VCaP (cell line): ENCODE results near the gene MLLT3.

Experiments used
- H3K27ac ChIP-seq: fragments of 450-650 bp; 2 replicates; pipeline ENCODE4 v1.5.1; 2017
- TF ChIP-seq, protein P1 (sequence below): fragments of 450-650 bp; conservative IDR thresholded peaks from 2 replicates; pipeline ENCODE4 v1.5.1; 2017; ENCODE audit warnings: mild to moderate bottlenecking, moderate library complexity

The MLLT3 gene

DNA sequence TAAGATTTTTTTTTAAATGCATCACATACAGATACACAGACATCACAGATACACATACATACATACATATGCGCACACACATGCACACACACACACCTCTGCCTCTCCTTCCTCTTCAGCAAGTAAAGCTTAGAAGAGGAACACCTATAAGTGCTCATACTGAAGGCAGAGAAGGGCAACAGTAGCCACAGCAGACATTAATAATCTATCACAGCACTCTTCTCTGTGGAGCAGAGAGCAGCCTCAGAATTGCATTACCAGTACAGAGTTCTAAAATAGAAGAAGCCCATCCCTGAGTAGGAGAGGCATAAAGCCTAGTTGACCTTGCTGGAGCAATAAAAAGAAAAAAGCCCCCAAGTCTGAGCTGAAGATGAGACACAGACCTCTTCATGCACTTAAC, 110.6 kb downstream of the MLLT3 start:
- TF ChIP-seq, protein P1, sequence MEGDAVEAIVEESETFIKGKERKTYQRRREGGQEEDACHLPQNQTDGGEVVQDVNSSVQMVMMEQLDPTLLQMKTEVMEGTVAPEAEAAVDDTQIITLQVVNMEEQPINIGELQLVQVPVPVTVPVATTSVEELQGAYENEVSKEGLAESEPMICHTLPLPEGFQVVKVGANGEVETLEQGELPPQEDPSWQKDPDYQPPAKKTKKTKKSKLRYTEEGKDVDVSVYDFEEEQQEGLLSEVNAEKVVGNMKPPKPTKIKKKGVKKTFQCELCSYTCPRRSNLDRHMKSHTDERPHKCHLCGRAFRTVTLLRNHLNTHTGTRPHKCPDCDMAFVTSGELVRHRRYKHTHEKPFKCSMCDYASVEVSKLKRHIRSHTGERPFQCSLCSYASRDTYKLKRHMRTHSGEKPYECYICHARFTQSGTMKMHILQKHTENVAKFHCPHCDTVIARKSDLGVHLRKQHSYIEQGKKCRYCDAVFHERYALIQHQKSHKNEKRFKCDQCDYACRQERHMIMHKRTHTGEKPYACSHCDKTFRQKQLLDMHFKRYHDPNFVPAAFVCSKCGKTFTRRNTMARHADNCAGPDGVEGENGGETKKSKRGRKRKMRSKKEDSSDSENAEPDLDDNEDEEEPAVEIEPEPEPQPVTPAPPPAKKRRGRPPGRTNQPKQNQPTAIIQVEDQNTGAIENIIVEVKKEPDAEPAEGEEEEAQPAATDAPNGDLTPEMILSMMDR = no peak
- H3K27ac ChIP-seq = no peak overlapping the region; the same call in 1 of the 2 replicates

DNA sequence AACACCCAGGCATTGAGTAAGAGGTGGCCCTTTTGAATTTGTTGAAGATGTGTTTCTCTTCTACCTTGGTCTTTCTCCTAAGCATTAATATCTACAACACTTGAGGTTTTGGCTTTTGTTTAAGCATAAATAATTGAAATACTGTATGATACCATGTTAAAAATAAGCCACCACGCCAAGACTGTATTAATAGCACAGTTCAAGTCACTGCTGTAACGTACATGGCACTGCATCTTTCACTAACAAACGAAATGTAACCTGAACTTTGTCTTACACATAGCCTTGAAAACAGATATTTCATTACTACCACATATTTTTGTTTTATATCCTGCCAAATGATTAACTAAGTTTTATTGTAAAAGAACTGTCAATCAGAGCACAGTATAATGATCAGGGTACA, 112.8 kb downstream of the MLLT3 start:
- TF ChIP-seq, protein P1 = no peak
- H3K27ac ChIP-seq = no peak overlapping the region

DNA sequence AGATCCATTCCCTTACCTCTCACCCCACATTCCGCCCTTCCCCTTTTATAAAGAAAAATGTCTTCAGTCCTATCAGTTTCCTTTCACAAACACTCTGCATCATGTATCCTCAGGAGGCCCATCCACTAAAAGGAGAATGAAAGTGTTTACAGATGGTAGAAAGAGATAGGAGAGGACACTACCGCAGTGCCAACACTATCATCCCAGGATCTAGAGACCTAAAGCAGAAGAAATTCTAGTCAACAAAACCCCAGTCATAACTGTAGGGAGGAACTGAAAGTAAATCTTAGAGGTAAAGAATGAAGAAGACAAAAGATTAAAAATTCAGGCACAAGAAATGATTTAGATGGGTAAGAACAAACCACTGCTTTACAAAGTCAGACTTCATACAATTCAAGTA, 114.1 kb downstream of the MLLT3 start:
- H3K27ac ChIP-seq = peak overlapping the region; percentile 52
- TF ChIP-seq, protein P1 = no peak

DNA sequence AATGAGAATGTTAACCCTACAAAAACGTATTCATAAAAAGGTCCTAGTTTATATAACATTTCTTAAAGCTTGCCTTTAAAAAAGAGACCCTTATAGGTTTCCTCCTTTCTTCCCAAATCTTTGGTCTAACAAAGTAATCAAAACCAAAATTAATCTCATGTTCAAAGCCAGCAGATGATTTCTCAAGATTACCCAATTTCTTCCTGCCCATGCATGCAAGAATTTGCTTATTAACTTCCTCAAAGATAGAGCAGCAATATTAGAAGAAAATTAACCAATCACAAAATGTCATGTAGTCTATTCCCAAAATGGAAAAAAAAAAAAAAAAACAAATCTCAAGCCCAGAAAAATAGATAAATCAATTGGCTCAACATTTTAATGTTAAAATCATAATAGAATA, 114.9 kb downstream of the MLLT3 start:
- TF ChIP-seq, protein P1 = no peak
- peak overlapping the region; percentile 52 for H3K27ac ChIP-seq

DNA sequence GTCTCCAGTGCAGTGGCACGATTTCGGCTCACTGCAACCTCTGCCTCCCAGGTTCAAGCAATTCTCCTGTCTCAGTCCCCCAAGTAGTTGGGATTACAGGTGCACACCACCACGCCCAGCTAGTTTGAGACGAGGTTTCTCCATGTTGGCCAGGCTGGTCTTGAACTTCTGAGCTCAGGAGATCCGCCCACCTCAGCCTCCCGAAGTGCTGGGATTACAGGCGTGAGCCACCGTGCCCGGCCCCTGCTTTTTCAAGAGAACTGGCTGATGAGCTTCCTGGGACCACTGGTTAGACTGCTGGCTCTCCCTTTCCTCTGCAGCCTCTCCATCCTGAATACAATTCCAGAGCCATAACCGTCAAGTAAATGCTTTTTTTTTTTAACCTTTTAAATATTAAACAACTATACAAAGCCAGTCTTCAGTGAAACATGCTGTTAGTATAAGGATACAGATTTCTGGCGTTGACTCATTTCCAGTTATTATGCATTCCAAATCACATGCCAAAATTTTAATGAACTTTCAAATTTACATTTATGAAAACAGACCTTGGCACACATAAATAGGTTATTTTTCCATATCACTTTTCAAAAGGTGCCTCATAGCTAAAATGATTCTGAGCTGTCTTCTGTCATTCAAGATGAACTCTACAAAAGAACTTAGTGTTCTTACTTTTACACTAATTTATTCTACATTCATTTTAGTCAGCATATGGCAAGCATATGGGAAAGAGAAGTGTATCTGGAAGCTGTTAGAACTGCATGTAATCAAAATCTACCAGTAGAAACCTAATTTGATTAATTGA, 116.0 kb downstream of the MLLT3 start:
- H3K27ac ChIP-seq = no peak overlapping the region
- TF ChIP-seq, protein P1 = no peak

DNA sequence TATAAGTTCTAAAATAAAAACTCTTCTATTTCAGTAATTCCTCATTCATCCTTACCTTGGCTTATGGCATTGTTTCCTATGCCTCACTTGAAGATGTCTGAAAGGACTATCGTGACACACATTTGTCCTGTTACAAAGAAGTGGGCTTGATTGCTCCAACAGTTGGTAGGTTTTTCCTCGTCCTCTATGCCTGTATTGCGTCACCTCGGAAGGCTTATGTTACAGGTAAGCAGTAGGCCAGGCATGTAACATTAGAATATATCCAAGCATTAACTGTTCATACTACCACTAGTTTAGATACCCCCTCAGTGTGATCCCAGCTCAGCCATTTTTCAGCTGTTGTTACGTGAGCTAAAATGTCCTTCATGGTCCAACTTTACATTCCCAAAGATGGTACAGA, 116.7 kb downstream of the MLLT3 start:
- no peak overlapping the region for H3K27ac ChIP-seq
- TF ChIP-seq, protein P1 = no peak

DNA sequence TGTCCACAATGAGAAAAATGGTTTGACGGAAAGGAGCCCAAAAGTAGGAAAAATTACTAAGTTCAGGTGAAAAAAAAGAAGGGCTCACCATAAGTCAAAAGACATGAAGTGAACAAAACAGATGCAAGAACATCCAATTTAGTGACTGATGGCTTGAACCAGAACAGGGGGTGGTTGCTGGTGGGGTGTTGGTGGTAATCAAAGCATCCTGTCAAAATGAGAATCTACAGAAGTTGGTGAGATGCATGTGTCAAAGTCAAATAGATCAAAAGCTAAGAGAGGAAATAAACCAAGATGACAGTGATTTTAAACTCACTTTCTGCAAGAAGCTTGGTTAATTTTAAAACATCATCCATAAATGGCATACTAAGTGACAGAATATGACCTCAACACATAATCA, 117.4 kb downstream of the MLLT3 start:
- H3K27ac ChIP-seq = no peak overlapping the region
- TF ChIP-seq, protein P1 = no peak
